ENCODE measurements around the gene FSTL1. TPM values are rescaled to one million over a fixed set of nuclear protein-coding genes. Genes with fewer than 3 reads are reported as not detected.

Gene FSTL1
- polyA plus RNA-seq, 3 donors from 2014 or later: 1.7 TPM; not detected in 2

Other genes with a start within 250 kb of the FSTL1 start
- not detected for gene GPR156, start 165.8 kb downstream of the FSTL1 start, polyA plus RNA-seq
- gene LRRC58, start 101.6 kb downstream of the FSTL1 start, polyA plus RNA-seq: 1 to 10 TPM; 5.0 to 9.6 (median 6.8) TPM
- gene NDUFB4, start 145.3 kb upstream of the FSTL1 start, polyA plus RNA-seq: 100 to 1,000 TPM; 202 to 231 (median 217) TPM
- gene HGD, start 231.2 kb upstream of the FSTL1 start, polyA plus RNA-seq: 1 to 10 TPM in 2 of 3 donors, not detected in 1; 1.2 to 2.5 TPM

Measured in immature natural killer cell (primary cell).